GM18907 (cell line): ENCODE measurements around the gene VEGFB.

Experiments used
- ATAC-seq: cut with Tn5 transposase; IDR thresholded peaks from one replicate; pipeline ENCODE4 v1.9.1; 2021; ENCODE audit warnings: mild to moderate bottlenecking, moderate library complexity; ENCODE audit not compliant: unreplicated experiment

The VEGFB gene

GRCh38 chr11:64210301-64211020 lies 23.9 kb upstream of the VEGFB start:
- ATAC-seq: no peak

- no peak for ATAC-seq
Observed at GRCh38 chr11:64211181-64211872, 23.1 kb upstream of the VEGFB start.

GRCh38 chr11:64216879-64217278 lies 17.5 kb upstream of the VEGFB start:
- ATAC-seq: no peak

GRCh38 chr11:64218628-64219353 lies 15.6 kb upstream of the VEGFB start:
- no peak for ATAC-seq

DNA sequence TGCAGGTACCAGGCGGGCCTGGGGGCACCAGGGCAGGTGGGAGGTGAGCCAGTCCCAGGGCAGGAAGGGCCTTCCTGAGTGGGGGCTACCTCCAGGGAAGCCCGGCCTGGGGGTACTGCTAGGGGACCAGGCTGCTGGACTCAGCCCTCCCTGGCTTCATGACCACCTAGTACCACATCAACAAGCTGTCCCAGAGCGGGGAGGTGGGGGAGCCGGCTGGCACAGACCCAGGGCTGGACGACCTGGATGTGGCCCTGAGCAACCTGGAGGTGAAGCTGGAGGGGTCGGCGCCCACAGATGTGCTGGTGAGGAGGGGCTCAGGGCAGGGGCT lies 15.1 kb upstream of the VEGFB start:
- ATAC-seq: no peak

GRCh38 chr11:64219755-64220154 lies 14.6 kb upstream of the VEGFB start:
- ATAC-seq: no peak

DNA sequence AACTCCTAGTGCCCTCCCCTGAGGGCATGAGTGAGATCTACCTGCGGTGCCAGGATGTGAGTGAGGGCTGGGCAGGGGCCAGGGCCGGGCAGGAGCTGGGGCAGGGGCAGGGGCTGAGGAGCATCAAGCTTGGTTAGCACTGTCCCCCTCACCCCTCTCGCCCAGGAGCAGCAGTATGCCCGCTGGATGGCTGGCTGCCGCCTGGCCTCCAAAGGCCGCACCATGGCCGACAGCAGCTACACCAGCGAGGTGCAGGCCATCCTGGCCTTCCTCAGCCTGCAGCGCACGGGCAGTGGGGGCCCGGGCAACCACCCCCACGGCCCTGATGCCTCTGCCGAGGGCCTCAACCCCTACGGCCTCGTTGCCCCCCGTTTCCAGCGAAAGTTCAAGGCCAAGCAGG lies 14.1 kb upstream of the VEGFB start:
- no peak for ATAC-seq

GRCh38 chr11:64220798-64221197 lies 13.6 kb upstream of the VEGFB start:
- no peak for ATAC-seq

DNA sequence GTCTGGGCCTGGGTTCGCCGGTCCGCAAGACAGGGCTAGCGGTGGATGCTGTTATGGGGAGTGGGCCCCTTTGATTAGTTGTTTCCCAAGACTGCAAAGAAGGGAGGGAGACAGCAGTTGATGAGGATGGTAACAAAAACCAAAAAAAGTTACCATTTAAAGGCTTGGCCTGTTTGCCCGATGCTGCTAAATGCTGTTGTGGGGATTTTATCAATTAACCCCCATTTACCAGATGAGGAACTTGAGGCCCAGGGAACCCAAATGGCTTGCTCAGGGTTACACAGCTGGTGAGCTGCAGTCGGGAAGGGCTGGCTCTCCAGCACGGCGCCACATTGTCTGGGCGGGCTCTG lies 11.8 kb upstream of the VEGFB start:
- no peak for ATAC-seq

- ATAC-seq: no peak
Observed at GRCh38 chr11:64223001-64223651, 11.3 kb upstream of the VEGFB start.

GRCh38 chr11:64224151-64224890 lies 10.1 kb upstream of the VEGFB start:
- ATAC-seq: no peak

DNA sequence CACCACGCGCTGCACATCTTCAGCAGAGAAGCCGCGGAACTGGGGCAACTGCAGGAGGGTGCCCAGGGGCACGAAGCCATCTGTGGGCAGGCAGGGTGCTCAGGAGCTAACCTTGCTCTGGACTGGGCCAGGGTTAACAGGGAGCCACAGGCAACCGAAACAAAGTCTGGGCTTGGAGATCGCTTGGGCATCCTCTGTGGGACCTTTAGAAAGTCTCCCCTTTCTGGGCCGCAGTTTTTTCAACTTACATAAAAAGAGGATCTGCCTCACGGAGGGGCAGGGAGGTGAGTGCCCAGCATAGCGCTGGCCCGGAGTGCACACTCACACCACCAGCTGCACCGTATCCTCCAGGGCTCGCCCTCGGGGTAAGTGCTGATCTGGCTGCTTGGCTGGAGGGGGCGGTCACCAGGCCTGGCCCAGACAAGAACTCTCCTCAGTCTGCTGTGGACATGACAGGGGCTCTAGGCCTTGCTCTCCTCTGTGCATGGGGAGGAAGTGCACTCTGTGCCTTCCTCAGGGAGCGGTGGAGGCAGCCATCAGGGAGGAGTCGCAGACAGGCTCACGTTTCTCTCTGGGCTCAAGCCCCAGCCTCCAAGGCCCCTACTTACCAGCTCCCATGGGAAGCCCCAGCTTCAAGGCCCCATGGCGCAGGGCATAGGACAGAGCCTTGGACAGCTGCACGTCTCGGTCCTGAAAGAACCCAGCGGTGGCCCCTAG lies 9.3 kb upstream of the VEGFB start:
- ATAC-seq: no peak

- ATAC-seq: peak; percentile 48
Observed at GRCh38 chr11:64225608-64226506, 8.5 kb upstream of the VEGFB start, which contains the start of the genes NUDT22 and TRPT1. TSS of gene NUDT22 (plus strand) at chr11:64226274. CDS start at chr11:64226653, 379 bp downstream. TSS of gene TRPT1 (minus strand) at chr11:64226186. CDS start at chr11:64225860, 326 bp downstream.

DNA sequence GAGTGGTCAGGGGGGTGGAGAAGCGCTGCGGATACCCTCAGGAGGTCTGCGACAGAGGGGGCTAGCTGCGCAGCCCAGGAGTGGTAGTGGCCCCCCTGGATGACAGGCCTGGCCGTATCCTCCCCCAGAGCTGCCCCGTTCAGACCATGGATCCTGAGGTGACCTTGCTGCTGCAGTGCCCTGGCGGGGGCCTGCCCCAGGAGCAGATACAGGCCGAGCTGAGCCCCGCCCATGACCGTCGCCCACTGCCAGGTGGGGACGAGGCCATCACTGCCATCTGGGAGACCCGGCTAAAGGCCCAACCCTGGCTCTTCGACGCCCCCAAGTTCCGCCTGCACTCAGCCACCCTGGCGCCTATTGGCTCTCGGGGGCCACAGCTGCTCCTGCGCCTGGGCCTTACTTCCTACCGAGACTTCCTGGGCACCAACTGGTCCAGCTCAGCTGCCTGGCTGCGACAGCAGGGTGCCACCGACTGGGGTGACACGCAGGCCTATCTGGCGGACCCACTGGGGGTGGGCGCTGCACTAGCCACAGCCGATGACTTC lies 7.8 kb upstream of the VEGFB start:
- no peak for ATAC-seq

DNA sequence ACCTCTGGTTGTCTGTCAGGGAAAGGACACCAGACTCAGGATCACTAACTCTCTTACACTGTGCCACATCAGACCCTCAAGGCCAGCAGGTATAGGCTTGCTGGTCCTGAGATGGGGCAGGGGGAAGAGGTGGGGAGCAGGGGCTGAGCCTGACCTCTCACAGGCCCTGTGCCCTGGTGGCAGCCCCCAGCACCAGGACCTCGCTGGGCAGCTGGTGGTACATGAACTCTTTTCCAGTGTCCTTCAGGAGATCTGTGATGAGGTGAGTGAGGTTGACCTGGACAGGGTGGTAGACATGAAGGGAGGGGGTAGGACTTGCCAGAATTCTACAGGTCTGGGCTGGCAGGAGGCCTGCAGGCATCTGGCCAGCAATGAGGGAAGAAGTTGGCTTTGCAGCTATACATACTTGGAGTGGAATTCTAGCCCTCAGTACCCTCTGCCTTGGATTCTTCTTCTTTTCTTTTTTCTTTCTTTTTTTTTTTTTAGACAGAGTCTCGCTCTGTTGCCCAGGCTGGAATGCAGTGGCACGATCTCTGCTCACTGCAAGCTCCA lies 6.9 kb upstream of the VEGFB start:
- no peak for ATAC-seq

- no peak for ATAC-seq
Observed at GRCh38 chr11:64229090-64229743, 5.2 kb upstream of the VEGFB start.

DNA sequence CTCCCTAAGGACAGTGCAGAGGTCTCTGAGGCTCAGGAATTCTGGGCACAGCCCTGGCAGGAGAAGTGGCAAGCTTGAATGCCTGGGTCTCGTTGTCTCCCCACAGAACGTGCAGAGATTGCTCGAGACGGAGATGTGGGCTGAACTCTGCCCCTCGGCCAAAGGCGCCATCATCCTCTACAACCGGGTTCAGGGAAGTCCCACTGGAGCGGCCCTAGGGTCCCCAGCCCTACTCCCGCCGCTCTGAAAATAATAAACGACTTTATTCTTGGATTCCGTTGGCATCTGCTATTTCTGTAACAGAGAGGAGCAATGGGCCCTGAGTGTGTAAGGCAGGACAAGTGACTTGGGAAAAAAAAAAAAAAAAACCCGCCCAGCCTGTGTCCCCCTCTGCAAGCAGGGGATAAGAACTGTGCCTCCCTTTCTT lies 4.6 kb upstream of the VEGFB start:
- ATAC-seq: no peak
